Measurements from ENCODE around the gene TBX4. TPM values are rescaled to one million over a fixed set of nuclear protein-coding genes. Genes with fewer than 3 reads are reported as not detected.

The TBX4 gene
- total RNA-seq, 1 donor from 2014 or later, result 0.69 TPM

- DNase-seq, result no peak
These were observed 2.4 kb downstream of the TBX4 start for GRCh38 chr17:61454381-61455323.

- no peak for DNase-seq
These were observed 3.3 kb downstream of the TBX4 start for GRCh38 chr17:61455324-61456060.

GRCh38 chr17:61456061-61456681, 3.9 kb downstream of the TBX4 start:
- DNase-seq, result no peak

GRCh38 chr17:61456688-61457225, 4.5 kb downstream of the TBX4 start:
- no peak for DNase-seq

GRCh38 chr17:61457226-61457983, 5.2 kb downstream of the TBX4 start:
- no peak for DNase-seq

- DNase-seq, result no peak
These were observed 5.8 kb downstream of the TBX4 start for GRCh38 chr17:61458000-61458399.

GRCh38 chr17:61458421-61459141, 6.4 kb downstream of the TBX4 start:
- no peak for DNase-seq

GRCh38 chr17:61459142-61459809, 7.1 kb downstream of the TBX4 start:
- no peak for DNase-seq

GRCh38 chr17:61459939-61460718, 7.9 kb downstream of the TBX4 start:
- DNase-seq, result no peak

GRCh38 chr17:61460796-61461585, 8.8 kb downstream of the TBX4 start:
- DNase-seq, result no peak

GRCh38 chr17:61461586-61461966, 9.4 kb downstream of the TBX4 start:
- no peak for DNase-seq

- no peak for DNase-seq
These were observed 9.9 kb downstream of the TBX4 start for GRCh38 chr17:61461967-61462718.

- DNase-seq, result no peak
These were observed 10.6 kb downstream of the TBX4 start for GRCh38 chr17:61462719-61463315.

- DNase-seq, result no peak
These were observed 11.3 kb downstream of the TBX4 start for GRCh38 chr17:61463316-61464129.

- no peak for DNase-seq
These were observed 12.1 kb downstream of the TBX4 start for GRCh38 chr17:61464130-61464842.

- no peak for DNase-seq
These were observed 12.6 kb downstream of the TBX4 start for GRCh38 chr17:61464843-61465180.

All from skin of body (tissue), 2 donors.